GM12878 (cell line): ENCODE measurements around the gene EIF4E1B.

Source experiments
- CREB1 ChIP-seq: IDR thresholded peaks from 2 replicates; pipeline ENCODE4 v1.6.1; 2012; ENCODE audit warnings: low read depth, mild to moderate bottlenecking, inconsistent platforms
- EP300 ChIP-seq, 2 experiments: fragments of 150-350 bp in 1 of 2; IDR thresholded peaks; 2 replicates each; pipeline ENCODE4 v1.6.1; 2011 to 2012; ENCODE audit warnings: low read depth in 2 of 2, low read length in 2 of 2, borderline replicate concordance in 1 of 2, improper control_type of control experiment in 1 of 2, inconsistent platforms in 1 of 2; ENCODE audit not compliant: control insufficient read depth in 1 of 2
- EZH2 ChIP-seq: IDR thresholded peaks from 2 replicates; pipeline ENCODE4 v1.6.1; 2012; ENCODE audit warnings: low read depth, mild to moderate bottlenecking, control low read depth, inconsistent platforms, low read length, borderline replicate concordance; ENCODE audit not compliant: control insufficient read depth
- POLR2AphosphoS2 ChIP-seq: IDR thresholded peaks from 2 replicates; pipeline ENCODE4 v1.6.1; 2011; ENCODE audit warnings: low read depth, mild to moderate bottlenecking, low read length, improper control_type of control experiment, moderate library complexity
- POLR2AphosphoS5 ChIP-seq: IDR thresholded peaks from 2 replicates; pipeline ENCODE4 v1.6.1; 2011; ENCODE audit warnings: mild to moderate bottlenecking, low read length, inconsistent platforms
- YY1 ChIP-seq: IDR thresholded peaks from 2 replicates; pipeline ENCODE4 v1.6.1; 2011; ENCODE audit warnings: low read depth, mild to moderate bottlenecking, low read length
- ZNF622 ChIP-seq: fragments of 450-650 bp; IDR thresholded peaks from 2 replicates; pipeline ENCODE4 v1.6.1; 2017; ENCODE audit warnings: mild to moderate bottlenecking, inconsistent platforms
- TF ChIP-seq, protein P1 (sequence below): fragments of 450-650 bp; IDR thresholded peaks from 2 replicates; pipeline ENCODE4 v1.6.1; 2017; ENCODE audit warnings: antibody characterized with exemption, mild to moderate bottlenecking, moderate library complexity
- TF ChIP-seq, protein P2 (sequence below), 3 experiments: IDR thresholded peaks in 2 of 3; conservative IDR thresholded peaks in 1 of 3; 2 replicates each; pipeline ENCODE4 v1.5.1; 2011; ENCODE audit warnings: low read depth in 3 of 3, low read length in 3 of 3, mild to moderate bottlenecking in 3 of 3, control low read depth in 2 of 3, moderate library complexity in 2 of 3, inconsistent platforms in 1 of 3, mixed read lengths in 1 of 3; ENCODE audit not compliant: control insufficient read depth in 2 of 3, insufficient read depth in 1 of 3; ENCODE audit errors: extremely low read depth in 1 of 3
- TF ChIP-seq, protein P3 (sequence below): fragments of 450-650 bp; IDR thresholded peaks from 2 replicates; pipeline ENCODE4 v1.6.1; 2017; ENCODE audit warnings: mild to moderate bottlenecking

DNA sequence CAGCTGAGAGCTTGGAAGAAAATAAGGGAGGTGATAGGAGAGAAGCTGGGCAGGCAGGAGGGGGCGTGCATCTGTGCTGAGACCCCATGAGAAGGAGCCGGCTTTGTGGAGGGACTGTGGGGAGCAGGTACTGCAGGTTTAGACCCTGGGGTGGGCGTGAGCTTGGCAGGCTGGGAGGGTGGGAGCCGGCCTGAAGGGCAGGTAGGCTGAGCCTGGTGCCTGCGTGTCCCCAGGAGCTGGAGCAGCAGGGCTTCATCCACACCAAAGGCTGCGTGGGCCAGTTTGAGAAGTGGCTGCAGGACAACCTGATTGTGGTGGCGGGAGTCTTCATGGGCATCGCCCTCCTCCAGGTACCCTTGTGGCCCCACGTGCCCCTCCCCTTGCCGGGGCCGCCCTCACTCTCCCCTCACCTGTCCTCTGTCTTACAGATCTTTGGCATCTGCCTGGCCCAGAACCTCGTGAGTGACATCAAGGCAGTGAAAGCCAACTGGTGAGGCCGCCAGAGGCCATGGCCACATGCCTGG is 26.1 kb downstream of the EIF4E1B start:
- TF ChIP-seq CREB1 (no peak), EP300 (IDR thresholded peaks at IDR 0.05; ENCODE audit: borderline replicate concordance in 1 of 2, control insufficient read depth in 1 of 2, low read depth in 2 of 2, low read length in 2 of 2) (no peak), YY1 (no peak), ZNF622 (no peak), POLR2AphosphoS2 (no peak), EZH2 (no peak), POLR2AphosphoS5 (no peak)
- TF ChIP-seq, protein P1, sequence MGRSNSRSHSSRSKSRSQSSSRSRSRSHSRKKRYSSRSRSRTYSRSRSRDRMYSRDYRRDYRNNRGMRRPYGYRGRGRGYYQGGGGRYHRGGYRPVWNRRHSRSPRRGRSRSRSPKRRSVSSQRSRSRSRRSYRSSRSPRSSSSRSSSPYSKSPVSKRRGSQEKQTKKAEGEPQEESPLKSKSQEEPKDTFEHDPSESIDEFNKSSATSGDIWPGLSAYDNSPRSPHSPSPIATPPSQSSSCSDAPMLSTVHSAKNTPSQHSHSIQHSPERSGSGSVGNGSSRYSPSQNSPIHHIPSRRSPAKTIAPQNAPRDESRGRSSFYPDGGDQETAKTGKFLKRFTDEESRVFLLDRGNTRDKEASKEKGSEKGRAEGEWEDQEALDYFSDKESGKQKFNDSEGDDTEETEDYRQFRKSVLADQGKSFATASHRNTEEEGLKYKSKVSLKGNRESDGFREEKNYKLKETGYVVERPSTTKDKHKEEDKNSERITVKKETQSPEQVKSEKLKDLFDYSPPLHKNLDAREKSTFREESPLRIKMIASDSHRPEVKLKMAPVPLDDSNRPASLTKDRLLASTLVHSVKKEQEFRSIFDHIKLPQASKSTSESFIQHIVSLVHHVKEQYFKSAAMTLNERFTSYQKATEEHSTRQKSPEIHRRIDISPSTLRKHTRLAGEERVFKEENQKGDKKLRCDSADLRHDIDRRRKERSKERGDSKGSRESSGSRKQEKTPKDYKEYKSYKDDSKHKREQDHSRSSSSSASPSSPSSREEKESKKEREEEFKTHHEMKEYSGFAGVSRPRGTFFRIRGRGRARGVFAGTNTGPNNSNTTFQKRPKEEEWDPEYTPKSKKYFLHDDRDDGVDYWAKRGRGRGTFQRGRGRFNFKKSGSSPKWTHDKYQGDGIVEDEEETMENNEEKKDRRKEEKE = no peak
- TF ChIP-seq, protein P2, sequence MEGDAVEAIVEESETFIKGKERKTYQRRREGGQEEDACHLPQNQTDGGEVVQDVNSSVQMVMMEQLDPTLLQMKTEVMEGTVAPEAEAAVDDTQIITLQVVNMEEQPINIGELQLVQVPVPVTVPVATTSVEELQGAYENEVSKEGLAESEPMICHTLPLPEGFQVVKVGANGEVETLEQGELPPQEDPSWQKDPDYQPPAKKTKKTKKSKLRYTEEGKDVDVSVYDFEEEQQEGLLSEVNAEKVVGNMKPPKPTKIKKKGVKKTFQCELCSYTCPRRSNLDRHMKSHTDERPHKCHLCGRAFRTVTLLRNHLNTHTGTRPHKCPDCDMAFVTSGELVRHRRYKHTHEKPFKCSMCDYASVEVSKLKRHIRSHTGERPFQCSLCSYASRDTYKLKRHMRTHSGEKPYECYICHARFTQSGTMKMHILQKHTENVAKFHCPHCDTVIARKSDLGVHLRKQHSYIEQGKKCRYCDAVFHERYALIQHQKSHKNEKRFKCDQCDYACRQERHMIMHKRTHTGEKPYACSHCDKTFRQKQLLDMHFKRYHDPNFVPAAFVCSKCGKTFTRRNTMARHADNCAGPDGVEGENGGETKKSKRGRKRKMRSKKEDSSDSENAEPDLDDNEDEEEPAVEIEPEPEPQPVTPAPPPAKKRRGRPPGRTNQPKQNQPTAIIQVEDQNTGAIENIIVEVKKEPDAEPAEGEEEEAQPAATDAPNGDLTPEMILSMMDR (IDR thresholded peaks at IDR 0.05 in 2 of 3, conservative IDR thresholded peaks at IDR 0.05 in 1 of 3; ENCODE audit: control insufficient read depth in 2 of 3, extremely low read depth in 1 of 3, insufficient read depth in 1 of 3, low read depth in 3 of 3, low read length in 3 of 3) = no peak
- TF ChIP-seq, protein P3, sequence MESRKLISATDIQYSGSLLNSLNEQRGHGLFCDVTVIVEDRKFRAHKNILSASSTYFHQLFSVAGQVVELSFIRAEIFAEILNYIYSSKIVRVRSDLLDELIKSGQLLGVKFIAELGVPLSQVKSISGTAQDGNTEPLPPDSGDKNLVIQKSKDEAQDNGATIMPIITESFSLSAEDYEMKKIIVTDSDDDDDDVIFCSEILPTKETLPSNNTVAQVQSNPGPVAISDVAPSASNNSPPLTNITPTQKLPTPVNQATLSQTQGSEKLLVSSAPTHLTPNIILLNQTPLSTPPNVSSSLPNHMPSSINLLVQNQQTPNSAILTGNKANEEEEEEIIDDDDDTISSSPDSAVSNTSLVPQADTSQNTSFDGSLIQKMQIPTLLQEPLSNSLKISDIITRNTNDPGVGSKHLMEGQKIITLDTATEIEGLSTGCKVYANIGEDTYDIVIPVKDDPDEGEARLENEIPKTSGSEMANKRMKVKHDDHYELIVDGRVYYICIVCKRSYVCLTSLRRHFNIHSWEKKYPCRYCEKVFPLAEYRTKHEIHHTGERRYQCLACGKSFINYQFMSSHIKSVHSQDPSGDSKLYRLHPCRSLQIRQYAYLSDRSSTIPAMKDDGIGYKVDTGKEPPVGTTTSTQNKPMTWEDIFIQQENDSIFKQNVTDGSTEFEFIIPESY = no peak
